Astrocyte (in vitro differentiated cells and primary cell): ENCODE results near the gene SKIC2. TPM values are rescaled to one million over a fixed set of nuclear protein-coding genes. Genes with fewer than 3 reads are reported as not detected.

Experiments used
- DNase-seq: peaks from one replicate; pipeline ENCODE4 v3.0.0-alpha.2; 2010; ENCODE audit warnings: low read depth
- FAIRE-seq: peaks from 2 replicates; lab custom pipeline; 2011; peaks lifted over from hg19 to GRCh38; lab: Jason Lieb, UNC
- H2AFZ ChIP-seq: 2 replicates; pipeline ENCODE4 v1.6.0; 2012; ENCODE audit warnings: low read depth, low read length, inconsistent platforms
- H3K27ac ChIP-seq: 2 replicates; pipeline ENCODE4 v1.5.1; 2011; ENCODE audit warnings: low read depth, low read length, inconsistent platforms
- H3K27me3 ChIP-seq: 2 replicates; pipeline ENCODE4 v1.6.0; 2011; ENCODE audit warnings: low read length, inconsistent platforms; ENCODE audit not compliant: insufficient read depth
- H3K36me3 ChIP-seq: 2 replicates; pipeline ENCODE4 v1.5.1; 2011; ENCODE audit warnings: low read length, inconsistent platforms; ENCODE audit not compliant: insufficient read depth
- H3K4me1 ChIP-seq: 2 replicates; pipeline ENCODE4 v1.5.1; 2011; ENCODE audit warnings: low read length, inconsistent platforms; ENCODE audit not compliant: insufficient read depth
- H3K4me2 ChIP-seq: 2 replicates; pipeline ENCODE4 v1.6.0; 2012; ENCODE audit warnings: low read length, inconsistent platforms
- H3K4me3 ChIP-seq: 2 replicates; pipeline ENCODE4 v1.5.1; 2011; ENCODE audit warnings: low read depth, mild to moderate bottlenecking, low read length, inconsistent platforms; ENCODE audit not compliant: insufficient read depth
- H3K79me2 ChIP-seq: 2 replicates; pipeline ENCODE4 v1.6.0; 2012; ENCODE audit warnings: mild to moderate bottlenecking, low read length, inconsistent platforms; ENCODE audit not compliant: insufficient read depth
- H3K9ac ChIP-seq: 2 replicates; pipeline ENCODE4 v1.6.0; 2012; ENCODE audit warnings: mild to moderate bottlenecking, low read length, inconsistent platforms
- H3K9me3 ChIP-seq: 2 replicates; pipeline ENCODE4 v1.5.1; 2012; ENCODE audit warnings: low read depth, mild to moderate bottlenecking, low read length, inconsistent platforms; ENCODE audit not compliant: insufficient read depth
- H4K20me1 ChIP-seq: 2 replicates; pipeline ENCODE4 v1.6.0; 2012; ENCODE audit warnings: low read length, inconsistent platforms; ENCODE audit not compliant: insufficient read depth
- H3K27ac Mint-ChIP-seq: one replicate; pipeline ENCODE4 v1.8.0; 2021; ENCODE audit warnings: mild to moderate bottlenecking, mixed read lengths; ENCODE audit not compliant: unreplicated experiment
- H3K27me3 Mint-ChIP-seq: one replicate; pipeline ENCODE4 v1.8.0; 2021; ENCODE audit warnings: low read depth, mixed read lengths; ENCODE audit not compliant: unreplicated experiment
- H3K36me3 Mint-ChIP-seq: one replicate; pipeline ENCODE4 v1.8.0; 2021; ENCODE audit warnings: low read depth, mixed read lengths; ENCODE audit not compliant: unreplicated experiment
- H3K4me1 Mint-ChIP-seq: one replicate; pipeline ENCODE4 v1.8.0; 2021; ENCODE audit warnings: low read depth, mixed read lengths; ENCODE audit not compliant: unreplicated experiment
- H3K4me3 Mint-ChIP-seq: one replicate; pipeline ENCODE4 v1.8.0; 2021; ENCODE audit warnings: mild to moderate bottlenecking, moderate library complexity, mixed read lengths; ENCODE audit not compliant: unreplicated experiment
- H3K9me3 Mint-ChIP-seq: one replicate; pipeline ENCODE4 v1.8.0; 2021; ENCODE audit warnings: mild to moderate bottlenecking, mixed read lengths; ENCODE audit not compliant: unreplicated experiment
- EZH2 ChIP-seq: IDR thresholded peaks from 2 replicates; pipeline ENCODE4 v1.6.1; 2012; ENCODE audit warnings: mild to moderate bottlenecking, low read length, inconsistent platforms; ENCODE audit not compliant: insufficient read depth
- total RNA-seq: library from RNA; stranded (reverse); gene quantifications from 2 replicates; pipeline ENCODE4 v1.2.1, GENCODE V29; 2021
- TF ChIP-seq, protein P1 (sequence below): IDR thresholded peaks from 2 replicates; pipeline ENCODE4 v1.5.1; 2011; ENCODE audit warnings: low read depth, mild to moderate bottlenecking, inconsistent platforms, low read length, moderate library complexity; ENCODE audit not compliant: insufficient read depth

Gene SKIC2
- total RNA-seq, 1 donor from 2014 or later: 79.1 TPM

DNA sequence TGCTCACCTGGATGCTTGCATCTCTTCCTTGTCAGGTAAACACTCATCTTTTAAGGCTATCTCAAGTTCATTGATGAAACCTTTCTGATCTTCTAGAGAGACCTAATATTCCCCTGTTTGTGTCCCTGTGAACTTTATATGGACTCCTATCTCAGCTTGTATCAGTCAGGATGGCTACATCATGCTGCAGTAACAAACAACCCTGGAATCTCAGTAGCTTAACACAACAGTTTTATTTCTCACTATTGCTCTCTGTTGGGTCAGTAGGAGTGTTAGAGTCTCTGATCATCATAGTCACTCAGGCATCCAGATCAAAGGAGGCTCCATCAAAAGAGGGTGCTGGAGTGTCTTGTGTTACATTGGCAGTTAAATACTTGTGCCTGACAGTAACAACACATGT lies 43.6 kb upstream of the SKIC2 start:
- no peak for FAIRE-seq
- Histone ChIP-seq H3K27ac (no peak overlapping the region), H3K79me2 (no peaks in the 10 kb centered on the region), H3K4me2 (no peak overlapping the region), H3K27me3 (no peaks in the 10 kb centered on the region), H3K9me3 (no peaks in the 10 kb centered on the region), H4K20me1 (no peaks in the 10 kb centered on the region), H2AFZ (no peak overlapping the region), H3K4me1 (peaks cover 6% of the 10 kb centered on the region), H3K36me3 (no peaks in the 10 kb centered on the region), H3K4me3 (no peak overlapping the region), H3K9ac (no peak overlapping the region)
- Mint-ChIP-seq H3K27me3 (peaks cover 6% of the 10 kb centered on the region), H3K4me1 (peaks cover 1% of the 10 kb centered on the region), H3K27ac (no peak overlapping the region), H3K4me3 (no peak overlapping the region), H3K36me3 (no peaks in the 10 kb centered on the region), H3K9me3 (no peaks in the 10 kb centered on the region)
- TF ChIP-seq, protein P1, sequence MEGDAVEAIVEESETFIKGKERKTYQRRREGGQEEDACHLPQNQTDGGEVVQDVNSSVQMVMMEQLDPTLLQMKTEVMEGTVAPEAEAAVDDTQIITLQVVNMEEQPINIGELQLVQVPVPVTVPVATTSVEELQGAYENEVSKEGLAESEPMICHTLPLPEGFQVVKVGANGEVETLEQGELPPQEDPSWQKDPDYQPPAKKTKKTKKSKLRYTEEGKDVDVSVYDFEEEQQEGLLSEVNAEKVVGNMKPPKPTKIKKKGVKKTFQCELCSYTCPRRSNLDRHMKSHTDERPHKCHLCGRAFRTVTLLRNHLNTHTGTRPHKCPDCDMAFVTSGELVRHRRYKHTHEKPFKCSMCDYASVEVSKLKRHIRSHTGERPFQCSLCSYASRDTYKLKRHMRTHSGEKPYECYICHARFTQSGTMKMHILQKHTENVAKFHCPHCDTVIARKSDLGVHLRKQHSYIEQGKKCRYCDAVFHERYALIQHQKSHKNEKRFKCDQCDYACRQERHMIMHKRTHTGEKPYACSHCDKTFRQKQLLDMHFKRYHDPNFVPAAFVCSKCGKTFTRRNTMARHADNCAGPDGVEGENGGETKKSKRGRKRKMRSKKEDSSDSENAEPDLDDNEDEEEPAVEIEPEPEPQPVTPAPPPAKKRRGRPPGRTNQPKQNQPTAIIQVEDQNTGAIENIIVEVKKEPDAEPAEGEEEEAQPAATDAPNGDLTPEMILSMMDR: no peak
- no peak for TF ChIP-seq EZH2
- no peak for DNase-seq

DNA sequence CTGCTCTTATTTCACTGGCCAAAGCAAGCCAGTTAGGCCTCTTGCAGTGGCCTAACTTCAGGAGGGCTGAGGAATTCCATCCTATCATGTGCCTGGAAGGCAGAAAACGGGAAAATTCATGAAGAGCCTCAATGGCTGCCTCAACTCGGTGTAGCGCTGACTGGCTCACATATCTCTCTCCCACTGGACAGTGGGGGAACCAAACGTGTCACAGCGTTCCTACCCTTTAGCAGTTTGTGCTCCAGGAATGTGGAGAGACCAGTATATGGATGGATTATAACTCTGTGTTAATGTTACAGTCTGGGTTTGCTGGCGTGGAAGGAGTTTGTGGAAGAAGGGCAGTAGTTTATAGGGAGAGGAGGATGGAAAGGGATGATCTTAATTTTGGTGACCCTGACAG lies 43.2 kb upstream of the SKIC2 start:
- DNase-seq: no peak
- TF ChIP-seq, protein P1: no peak
- no peak for TF ChIP-seq EZH2
- no peak overlapping the region for H3K4me3 ChIP-seq
- H3K79me2 ChIP-seq: no peaks in the 10 kb centered on the region
- H3K36me3 ChIP-seq: no peaks in the 10 kb centered on the region
- no peak overlapping the region for H3K27ac ChIP-seq
- H3K27ac Mint-ChIP-seq: no peak overlapping the region
- no peak overlapping the region for H3K4me3 Mint-ChIP-seq
- no peak for FAIRE-seq
- no peaks in the 10 kb centered on the region for H3K9me3 ChIP-seq
- H3K4me1 Mint-ChIP-seq: peaks cover 1% of the 10 kb centered on the region
- H3K27me3 ChIP-seq: no peaks in the 10 kb centered on the region
- no peak overlapping the region for H3K4me2 ChIP-seq
- H3K9me3 Mint-ChIP-seq: no peaks in the 10 kb centered on the region
- H3K4me1 ChIP-seq: peaks cover 6% of the 10 kb centered on the region
- peaks cover 6% of the 10 kb centered on the region for H3K27me3 Mint-ChIP-seq
- no peaks in the 10 kb centered on the region for H3K36me3 Mint-ChIP-seq
- H4K20me1 ChIP-seq: no peaks in the 10 kb centered on the region
- H2AFZ ChIP-seq: no peak overlapping the region
- H3K9ac ChIP-seq: no peak overlapping the region

DNA sequence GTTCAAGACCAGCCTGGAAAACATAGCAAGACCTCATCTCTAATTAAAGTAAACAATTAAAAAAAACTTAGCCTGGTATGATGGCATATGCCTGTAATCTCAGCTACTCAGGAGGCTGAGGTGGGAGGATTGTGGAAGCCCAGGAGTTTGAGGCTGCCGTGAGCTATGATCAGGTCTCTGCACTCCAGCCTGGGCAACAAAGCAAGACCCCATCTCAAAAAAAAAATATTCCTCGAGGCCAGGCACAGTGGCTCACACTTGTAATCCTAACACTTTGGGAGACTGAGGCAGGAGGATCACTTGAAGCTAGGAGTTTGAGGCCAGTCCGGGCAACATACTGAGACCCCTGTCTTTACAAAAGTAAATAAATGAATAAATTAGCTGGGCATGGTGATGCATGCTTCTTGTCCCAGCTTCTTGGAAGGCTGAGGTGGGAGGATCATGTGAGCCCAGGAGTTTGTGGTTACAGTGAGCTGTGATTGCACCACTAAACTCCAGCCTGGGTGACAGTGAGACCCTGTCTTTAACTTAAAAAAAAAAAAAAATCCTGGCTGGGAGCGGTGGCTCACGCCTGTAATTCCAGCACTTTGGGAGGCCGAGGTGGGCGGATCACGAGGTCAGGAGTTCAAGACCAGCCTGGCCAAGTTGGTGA lies 40.8 kb upstream of the SKIC2 start:
- H3K79me2 ChIP-seq: no peaks in the 10 kb centered on the region
- no peak overlapping the region for H3K4me2 ChIP-seq
- peaks cover 16% of the 10 kb centered on the region for H3K27me3 Mint-ChIP-seq
- no peaks in the 10 kb centered on the region for H3K4me1 ChIP-seq
- H3K4me3 Mint-ChIP-seq: no peak overlapping the region
- H3K27me3 ChIP-seq: no peaks in the 10 kb centered on the region
- no peak overlapping the region for H3K9ac ChIP-seq
- H3K36me3 ChIP-seq: no peaks in the 10 kb centered on the region
- no peaks in the 10 kb centered on the region for H4K20me1 ChIP-seq
- FAIRE-seq (no peak), DNase-seq (no peak)
- H2AFZ ChIP-seq: no peak overlapping the region
- no peak for TF ChIP-seq EZH2
- TF ChIP-seq, protein P1: no peak
- H3K36me3 Mint-ChIP-seq: no peaks in the 10 kb centered on the region
- H3K9me3 Mint-ChIP-seq: no peaks in the 10 kb centered on the region
- no peak overlapping the region for H3K4me3 ChIP-seq
- no peaks in the 10 kb centered on the region for H3K4me1 Mint-ChIP-seq
- H3K27ac ChIP-seq: no peak overlapping the region
- no peaks in the 10 kb centered on the region for H3K9me3 ChIP-seq
- H3K27ac Mint-ChIP-seq: no peak overlapping the region
